Measurements from ENCODE around the gene TST.

DNA sequence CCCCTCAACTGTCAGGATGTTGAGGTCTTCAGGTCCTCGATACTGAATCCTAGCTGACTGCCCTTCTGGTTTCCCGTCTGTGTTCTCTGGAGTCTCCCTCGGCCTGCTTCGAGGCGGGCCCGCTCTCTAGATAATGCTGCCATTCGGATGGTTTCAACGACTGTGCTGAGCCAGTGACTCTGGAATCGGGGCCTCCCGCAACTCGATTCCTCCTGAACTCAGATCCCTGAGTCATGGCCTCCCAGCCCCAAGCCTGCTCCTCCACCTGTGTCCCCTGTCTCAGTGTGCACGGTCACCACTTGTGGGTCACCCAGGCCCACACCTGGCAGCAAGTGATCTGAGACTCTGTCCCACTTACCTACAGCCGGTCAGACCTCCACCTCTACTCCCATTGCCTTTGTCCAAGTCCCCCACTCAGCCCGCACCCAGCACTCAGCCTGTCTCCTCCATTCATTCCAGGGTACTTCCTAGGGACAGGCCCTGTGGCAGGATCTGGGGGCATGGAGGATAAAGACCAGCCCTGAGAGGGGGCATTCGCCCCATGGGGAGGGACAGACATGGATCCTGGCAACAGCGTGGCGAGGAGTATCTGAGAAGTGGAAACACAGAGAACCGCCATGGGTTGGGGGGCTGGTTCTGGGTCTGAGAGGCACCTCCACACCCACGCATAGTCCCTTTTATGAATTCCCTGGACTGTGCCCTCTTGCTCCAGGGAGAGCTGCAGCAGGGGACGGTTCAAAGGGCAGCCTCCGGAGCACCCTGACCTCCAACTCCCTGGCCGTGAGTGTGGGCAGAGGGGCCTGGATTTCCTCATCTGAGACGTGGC lies 14.6 kb upstream of the TST start:
- TF ChIP-seq, protein P1, sequence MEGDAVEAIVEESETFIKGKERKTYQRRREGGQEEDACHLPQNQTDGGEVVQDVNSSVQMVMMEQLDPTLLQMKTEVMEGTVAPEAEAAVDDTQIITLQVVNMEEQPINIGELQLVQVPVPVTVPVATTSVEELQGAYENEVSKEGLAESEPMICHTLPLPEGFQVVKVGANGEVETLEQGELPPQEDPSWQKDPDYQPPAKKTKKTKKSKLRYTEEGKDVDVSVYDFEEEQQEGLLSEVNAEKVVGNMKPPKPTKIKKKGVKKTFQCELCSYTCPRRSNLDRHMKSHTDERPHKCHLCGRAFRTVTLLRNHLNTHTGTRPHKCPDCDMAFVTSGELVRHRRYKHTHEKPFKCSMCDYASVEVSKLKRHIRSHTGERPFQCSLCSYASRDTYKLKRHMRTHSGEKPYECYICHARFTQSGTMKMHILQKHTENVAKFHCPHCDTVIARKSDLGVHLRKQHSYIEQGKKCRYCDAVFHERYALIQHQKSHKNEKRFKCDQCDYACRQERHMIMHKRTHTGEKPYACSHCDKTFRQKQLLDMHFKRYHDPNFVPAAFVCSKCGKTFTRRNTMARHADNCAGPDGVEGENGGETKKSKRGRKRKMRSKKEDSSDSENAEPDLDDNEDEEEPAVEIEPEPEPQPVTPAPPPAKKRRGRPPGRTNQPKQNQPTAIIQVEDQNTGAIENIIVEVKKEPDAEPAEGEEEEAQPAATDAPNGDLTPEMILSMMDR (IDR thresholded peaks at IDR 0.05; ENCODE audit: insufficient read depth, low read length): no peak
- no peak for TF ChIP-seq POLR2AphosphoS5 (IDR thresholded peaks at IDR 0.05; ENCODE audit: low read depth)
- TF ChIP-seq, protein P2, sequence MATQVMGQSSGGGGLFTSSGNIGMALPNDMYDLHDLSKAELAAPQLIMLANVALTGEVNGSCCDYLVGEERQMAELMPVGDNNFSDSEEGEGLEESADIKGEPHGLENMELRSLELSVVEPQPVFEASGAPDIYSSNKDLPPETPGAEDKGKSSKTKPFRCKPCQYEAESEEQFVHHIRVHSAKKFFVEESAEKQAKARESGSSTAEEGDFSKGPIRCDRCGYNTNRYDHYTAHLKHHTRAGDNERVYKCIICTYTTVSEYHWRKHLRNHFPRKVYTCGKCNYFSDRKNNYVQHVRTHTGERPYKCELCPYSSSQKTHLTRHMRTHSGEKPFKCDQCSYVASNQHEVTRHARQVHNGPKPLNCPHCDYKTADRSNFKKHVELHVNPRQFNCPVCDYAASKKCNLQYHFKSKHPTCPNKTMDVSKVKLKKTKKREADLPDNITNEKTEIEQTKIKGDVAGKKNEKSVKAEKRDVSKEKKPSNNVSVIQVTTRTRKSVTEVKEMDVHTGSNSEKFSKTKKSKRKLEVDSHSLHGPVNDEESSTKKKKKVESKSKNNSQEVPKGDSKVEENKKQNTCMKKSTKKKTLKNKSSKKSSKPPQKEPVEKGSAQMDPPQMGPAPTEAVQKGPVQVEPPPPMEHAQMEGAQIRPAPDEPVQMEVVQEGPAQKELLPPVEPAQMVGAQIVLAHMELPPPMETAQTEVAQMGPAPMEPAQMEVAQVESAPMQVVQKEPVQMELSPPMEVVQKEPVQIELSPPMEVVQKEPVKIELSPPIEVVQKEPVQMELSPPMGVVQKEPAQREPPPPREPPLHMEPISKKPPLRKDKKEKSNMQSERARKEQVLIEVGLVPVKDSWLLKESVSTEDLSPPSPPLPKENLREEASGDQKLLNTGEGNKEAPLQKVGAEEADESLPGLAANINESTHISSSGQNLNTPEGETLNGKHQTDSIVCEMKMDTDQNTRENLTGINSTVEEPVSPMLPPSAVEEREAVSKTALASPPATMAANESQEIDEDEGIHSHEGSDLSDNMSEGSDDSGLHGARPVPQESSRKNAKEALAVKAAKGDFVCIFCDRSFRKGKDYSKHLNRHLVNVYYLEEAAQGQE (IDR thresholded peaks at IDR 0.05; ENCODE audit: insufficient replicate concordance, low read depth): no peak
